ENCODE results near the gene GRID2. TPM values are rescaled to one million over a fixed set of nuclear protein-coding genes. Genes with fewer than 3 reads are reported as not detected.
"Not testable (repeated sequence)": the region's sequence is repeated elsewhere in the genome, so short reads cannot be mapped to it uniquely, and the experiment has no call there.

The GRID2 gene
- total RNA-seq, 1 donor from 2014 or later = 1.3 TPM

- Mint-ChIP-seq H3K27me3 (ENCODE audit: low read depth) (no peaks in the 10 kb centered on the region), H3K4me1 (peaks cover 29% of the 10 kb centered on the region), H3K27ac (ENCODE audit: unreplicated experiment) (peak overlapping the region; percentile 48), H3K9me3 (no peaks in the 10 kb centered on the region), H3K36me3 (ENCODE audit: low read depth) (no peaks in the 10 kb centered on the region), H3K4me3 (no peak overlapping the region)
- no peak for TF ChIP-seq CTCF (conservative IDR thresholded peaks at IDR 0.05)
- DNase-seq (ENCODE audit: low read depth, low spot score) = no peak
Measured at GRCh38 chr4:92265798-92266197, 38.0 kb upstream of the GRID2 start.

- no peak for TF ChIP-seq CTCF (conservative IDR thresholded peaks at IDR 0.05)
- Mint-ChIP-seq H3K4me1 (peaks cover 29% of the 10 kb centered on the region), H3K27me3 (ENCODE audit: low read depth) (no peaks in the 10 kb centered on the region), H3K4me3 (no peak overlapping the region), H3K36me3 (ENCODE audit: low read depth) (no peaks in the 10 kb centered on the region), H3K27ac (ENCODE audit: unreplicated experiment) (peak overlapping the region; percentile 28), H3K9me3 (no peaks in the 10 kb centered on the region)
- DNase-seq (ENCODE audit: low read depth, low spot score) = no peak
Measured at GRCh38 chr4:92266521-92266920, 37.2 kb upstream of the GRID2 start.

GRCh38 chr4:92268642-92269041, 35.1 kb upstream of the GRID2 start:
- no peaks in the 10 kb centered on the region for H3K27me3 Mint-ChIP-seq (ENCODE audit: low read depth)
- no peaks in the 10 kb centered on the region for H3K36me3 Mint-ChIP-seq (ENCODE audit: low read depth)
- TF ChIP-seq CTCF (conservative IDR thresholded peaks at IDR 0.05) = no peak
- peaks cover 27% of the 10 kb centered on the region for H3K4me1 Mint-ChIP-seq
- no peaks in the 10 kb centered on the region for H3K9me3 Mint-ChIP-seq
- H3K27ac Mint-ChIP-seq (ENCODE audit: unreplicated experiment) = no peak overlapping the region
- no peak overlapping the region for H3K4me3 Mint-ChIP-seq
- DNase-seq (ENCODE audit: low read depth, low spot score) = no peak

- no peak for TF ChIP-seq CTCF (conservative IDR thresholded peaks at IDR 0.05)
- Mint-ChIP-seq H3K36me3 (ENCODE audit: low read depth) (no peaks in the 10 kb centered on the region), H3K4me3 (no peak overlapping the region), H3K4me1 (peaks cover 6% of the 10 kb centered on the region), H3K27me3 (ENCODE audit: low read depth) (peaks cover 8% of the 10 kb centered on the region), H3K9me3 (no peaks in the 10 kb centered on the region), H3K27ac (ENCODE audit: unreplicated experiment) (no peak overlapping the region)
- no peak for DNase-seq (ENCODE audit: low read depth, low spot score)
Measured at GRCh38 chr4:92270908-92271307, 32.9 kb upstream of the GRID2 start.

- not testable (repeated sequence) for H3K4me1 Mint-ChIP-seq; H3K36me3 Mint-ChIP-seq (ENCODE audit: low read depth); H3K9me3 Mint-ChIP-seq; H3K4me3 Mint-ChIP-seq; DNase-seq (ENCODE audit: low read depth, low spot score); H3K27ac Mint-ChIP-seq (ENCODE audit: unreplicated experiment)
- H3K27me3 Mint-ChIP-seq (ENCODE audit: low read depth) = peaks cover 10% of the 10 kb centered on the region
Measured at GRCh38 chr4:92271551-92271950, 32.2 kb upstream of the GRID2 start.

- DNase-seq (ENCODE audit: low read depth, low spot score); H3K36me3 Mint-ChIP-seq (ENCODE audit: low read depth); H3K27ac Mint-ChIP-seq (ENCODE audit: unreplicated experiment); H3K4me1 Mint-ChIP-seq; H3K9me3 Mint-ChIP-seq; H3K4me3 Mint-ChIP-seq: not testable (repeated sequence)
- peaks cover 20% of the 10 kb centered on the region for H3K27me3 Mint-ChIP-seq (ENCODE audit: low read depth)
Measured at GRCh38 chr4:92277057-92277881, 26.5 kb upstream of the GRID2 start.

All from neural crest cell (in vitro differentiated cells).